HG03095 (cell line): ENCODE data around the gene PIGM.

ENCODE experiments used
- ATAC-seq: cut with Tn5 transposase; IDR thresholded peaks from one replicate; pipeline ENCODE4 v1.9.1; 2021; ENCODE audit warnings: moderate library complexity; ENCODE audit not compliant: unreplicated experiment

PIGM gene

GRCh38 chr1:160022330-160023310 is 9.2 kb downstream of the PIGM start:
- no peak for ATAC-seq

DNA sequence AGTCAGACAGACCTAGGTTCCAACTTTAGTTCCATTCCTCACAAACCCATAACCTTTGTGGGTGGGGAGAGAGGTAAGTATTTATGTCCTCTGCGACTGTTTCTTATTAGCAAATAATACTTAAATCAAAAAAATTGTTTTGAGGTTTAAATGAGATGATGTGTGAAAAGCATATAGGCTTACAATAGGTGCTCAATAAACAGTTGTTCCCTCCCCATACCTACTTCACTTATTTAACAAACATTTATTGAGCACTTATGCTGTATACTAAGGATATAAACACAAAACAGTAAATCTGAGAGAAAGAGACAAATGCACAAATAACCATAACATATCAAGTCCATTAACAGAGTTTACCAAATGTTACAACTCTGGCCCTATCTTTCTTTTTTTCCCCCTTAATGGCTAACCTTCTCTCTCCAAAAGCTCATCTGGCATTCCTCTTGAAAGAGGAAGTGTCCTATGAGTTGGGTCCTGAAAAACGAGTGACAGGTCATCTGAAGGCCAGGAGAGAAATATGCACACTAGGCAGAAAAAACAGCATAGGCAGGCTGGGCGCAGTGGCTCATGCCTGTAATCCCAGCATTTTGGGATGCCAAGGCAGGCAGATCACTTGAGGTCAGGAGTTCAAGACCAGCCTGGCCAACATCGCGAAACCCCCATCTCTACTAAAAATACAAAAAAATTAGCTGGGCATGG is 10.3 kb downstream of the PIGM start:
- ATAC-seq: no peak

DNA sequence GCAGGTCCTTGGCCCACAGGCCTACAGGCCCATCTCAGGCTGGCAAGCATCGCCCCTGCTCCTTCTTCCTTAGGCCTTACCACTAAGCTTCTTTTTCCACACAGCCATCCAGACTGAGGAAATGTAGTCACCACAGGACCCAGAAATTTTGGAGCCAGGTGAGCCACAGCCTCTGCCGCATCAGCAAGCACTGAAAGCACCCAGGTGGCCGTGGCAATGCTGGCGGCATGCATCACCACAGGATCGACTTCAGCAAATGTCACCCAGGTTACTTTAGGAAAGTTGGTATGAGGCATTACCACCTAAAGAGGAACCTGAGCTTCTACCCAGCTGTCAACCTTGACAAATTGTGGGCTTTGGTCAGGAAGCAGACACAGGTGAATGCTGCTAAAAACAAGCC is 11.6 kb downstream of the PIGM start:
- no peak for ATAC-seq

GRCh38 chr1:160018900-160019299 is 12.9 kb downstream of the PIGM start:
- no peak for ATAC-seq

- ATAC-seq: no peak
These were observed 13.4 kb downstream of the PIGM start for GRCh38 chr1:160018347-160018746.

DNA sequence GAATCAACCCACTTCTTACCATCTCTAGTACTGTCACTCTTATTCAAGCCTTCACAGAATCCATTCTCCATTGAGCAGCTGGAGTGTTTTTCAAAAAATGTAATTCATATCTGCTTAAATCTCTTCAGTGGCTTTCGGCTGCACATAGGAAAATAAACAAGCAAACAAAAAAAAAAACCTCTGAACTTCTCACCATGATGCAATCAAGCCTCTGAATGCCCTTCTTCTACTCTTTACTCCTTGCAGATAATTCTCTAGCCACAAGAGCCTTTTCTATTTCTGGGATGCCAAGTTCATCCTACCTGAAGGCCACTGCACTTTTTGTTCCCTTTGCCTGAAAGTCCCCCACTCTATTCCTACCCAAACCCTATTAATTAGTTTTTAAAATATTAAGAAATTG is 14.2 kb downstream of the PIGM start:
- ATAC-seq: no peak

- no peak for ATAC-seq
These were observed 20.0 kb downstream of the PIGM start for GRCh38 chr1:160011781-160012180.

GRCh38 chr1:160009801-160010200 is 22.0 kb downstream of the PIGM start:
- ATAC-seq: no peak

- no peak for ATAC-seq
These were observed 22.7 kb downstream of the PIGM start for GRCh38 chr1:160009081-160009480.

- no peak for ATAC-seq
These were observed 24.1 kb downstream of the PIGM start for GRCh38 chr1:160007577-160008200.

DNA sequence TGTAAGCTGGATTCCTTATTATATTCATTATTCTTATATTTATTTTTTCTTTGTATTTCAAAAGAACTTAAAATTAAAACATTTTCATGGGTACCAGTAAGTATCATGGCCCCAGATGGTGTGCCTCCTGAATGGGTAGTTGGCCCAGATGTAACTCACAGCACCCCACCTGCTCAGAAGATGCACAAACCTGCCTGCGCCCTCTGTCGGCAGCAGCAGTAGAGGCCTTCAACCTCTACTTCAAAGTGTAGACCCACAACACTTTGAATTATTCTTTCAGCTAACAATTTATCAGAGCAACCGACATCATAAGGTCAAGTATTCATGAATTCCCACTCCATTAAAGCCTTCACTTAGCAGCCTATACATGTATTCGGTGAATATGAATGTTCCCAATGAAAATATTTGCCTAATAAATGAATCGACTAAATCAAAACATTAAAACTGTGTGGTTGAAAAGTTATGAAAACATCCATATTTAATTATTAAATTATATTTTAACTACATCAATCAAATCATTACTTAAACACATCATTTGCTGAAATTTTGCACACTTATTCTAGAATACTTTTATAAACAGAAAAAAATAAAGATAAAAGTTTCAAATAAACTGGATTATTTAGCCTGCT is 25.4 kb downstream of the PIGM start:
- peak; percentile 81 for ATAC-seq

DNA sequence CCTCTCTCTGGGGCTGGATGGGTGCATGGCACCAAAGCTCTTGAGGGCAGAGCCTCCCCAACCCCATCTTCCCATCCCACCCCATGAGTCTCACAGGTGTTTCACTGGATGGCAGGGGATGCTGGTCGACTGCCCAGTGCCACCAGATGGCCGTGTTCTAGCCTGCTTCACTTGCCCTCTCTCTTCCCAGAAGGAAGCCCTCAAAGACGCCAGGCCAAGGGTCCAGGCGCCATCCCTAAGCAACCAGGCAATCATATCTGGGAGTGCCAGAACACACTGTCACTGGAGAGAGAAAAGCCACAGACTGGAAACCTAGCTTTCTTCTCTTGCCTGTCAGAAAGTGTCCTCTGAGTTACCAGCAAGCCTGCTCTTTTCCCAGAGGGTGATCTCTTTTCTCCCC is 26.7 kb downstream of the PIGM start:
- no peak for ATAC-seq

DNA sequence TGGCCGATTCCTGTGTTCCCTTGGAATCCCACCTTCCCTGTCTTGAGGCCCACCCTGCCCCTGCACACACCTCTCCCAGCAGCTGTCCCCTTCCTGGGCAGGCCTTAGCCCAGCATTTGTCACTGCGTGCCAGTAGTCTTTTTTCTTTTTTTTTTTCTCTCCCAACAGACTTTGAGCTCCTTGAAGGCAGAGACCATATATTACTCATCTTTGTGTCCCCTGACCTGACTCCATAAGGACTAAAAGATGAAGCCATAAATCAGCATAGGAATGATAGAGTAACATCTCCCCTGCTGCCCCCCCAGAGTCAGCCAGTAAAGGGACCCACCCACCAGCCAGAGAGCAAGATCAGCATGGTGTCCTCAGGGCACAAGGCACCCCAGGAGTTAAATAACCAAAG is 27.4 kb downstream of the PIGM start:
- no peak for ATAC-seq

DNA sequence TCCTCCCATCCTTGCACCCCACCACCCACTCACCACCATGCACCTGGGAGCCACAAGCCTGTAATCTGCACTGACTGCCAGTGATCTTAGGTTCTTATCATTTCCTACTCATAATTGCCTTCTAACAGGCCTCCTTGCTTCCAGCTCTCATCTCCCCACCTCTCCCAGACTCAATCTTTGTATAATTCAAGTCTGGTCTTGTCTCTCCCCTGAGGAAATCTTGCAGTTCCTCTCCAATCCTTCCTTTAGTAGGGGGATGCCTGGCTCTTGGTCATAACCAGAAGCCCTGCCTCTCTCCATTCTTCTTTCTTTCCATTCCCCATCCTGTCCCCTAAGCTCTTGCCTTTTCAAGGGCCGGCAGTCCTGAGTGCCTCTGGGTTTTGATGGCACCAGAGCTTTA is 27.8 kb downstream of the PIGM start:
- no peak for ATAC-seq

DNA sequence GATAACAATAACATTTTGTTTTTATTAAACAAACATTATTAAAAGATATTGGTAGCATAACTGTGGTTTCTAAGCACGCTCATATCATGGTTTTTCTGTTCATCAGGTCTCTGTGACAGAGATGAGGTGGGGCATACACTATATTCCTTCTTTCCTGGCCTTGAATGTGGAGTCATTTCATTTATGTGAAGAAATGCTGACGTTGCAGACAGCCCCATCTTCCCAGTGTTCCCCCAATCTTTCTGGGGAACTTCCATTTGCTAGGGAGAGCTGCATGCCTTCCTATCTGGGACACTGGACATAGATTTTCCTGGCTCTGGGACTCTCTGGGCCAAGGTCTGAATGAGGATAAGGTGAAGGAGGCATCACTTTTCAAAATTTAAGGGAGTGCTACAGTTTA is 30.4 kb downstream of the PIGM start:
- no peak for ATAC-seq

DNA sequence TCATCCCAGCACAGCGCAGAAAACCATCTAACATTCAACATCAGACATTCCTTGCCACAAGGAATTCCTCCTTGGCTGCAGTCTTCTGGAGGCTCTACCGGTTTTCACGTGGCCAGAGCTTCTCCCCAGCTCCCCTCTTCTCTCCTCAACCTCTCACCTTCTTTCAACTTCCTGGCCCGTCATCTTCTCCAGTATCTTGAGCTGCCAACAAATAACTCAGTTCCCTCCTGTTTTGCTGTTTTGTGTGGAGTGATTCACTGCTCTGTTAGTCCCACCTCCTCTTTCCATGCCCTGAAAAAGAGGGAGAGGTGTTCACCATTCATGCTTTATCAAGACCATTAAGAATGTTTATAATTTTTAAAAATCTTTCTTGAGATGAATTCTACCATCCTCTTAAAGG is 32.6 kb downstream of the PIGM start:
- ATAC-seq: no peak

- no peak for ATAC-seq
These were observed 35.1 kb downstream of the PIGM start for GRCh38 chr1:159996653-159997052.

GRCh38 chr1:159994896-159995295 is 36.9 kb downstream of the PIGM start:
- ATAC-seq: no peak

DNA sequence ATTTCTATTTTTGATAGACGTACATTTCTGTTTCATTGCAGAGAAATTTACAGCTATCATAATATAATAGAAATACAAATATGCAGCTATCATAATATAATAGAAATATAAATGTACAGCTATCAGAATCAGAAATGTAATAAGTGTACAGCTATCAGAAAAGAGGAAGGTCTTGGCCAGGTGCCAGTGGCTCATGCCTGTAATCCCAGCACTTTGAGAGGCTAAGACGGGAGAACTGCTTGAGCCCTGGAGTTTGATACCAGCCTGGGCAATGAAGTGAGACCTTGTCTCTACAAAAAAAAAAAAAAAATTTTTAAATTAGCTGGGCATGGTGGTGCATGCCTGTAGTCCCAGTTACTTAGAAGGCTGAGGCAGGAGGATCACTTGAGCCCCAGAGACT is 37.9 kb downstream of the PIGM start:
- ATAC-seq: no peak

GRCh38 chr1:159992161-159992560 is 39.6 kb downstream of the PIGM start:
- no peak for ATAC-seq

DNA sequence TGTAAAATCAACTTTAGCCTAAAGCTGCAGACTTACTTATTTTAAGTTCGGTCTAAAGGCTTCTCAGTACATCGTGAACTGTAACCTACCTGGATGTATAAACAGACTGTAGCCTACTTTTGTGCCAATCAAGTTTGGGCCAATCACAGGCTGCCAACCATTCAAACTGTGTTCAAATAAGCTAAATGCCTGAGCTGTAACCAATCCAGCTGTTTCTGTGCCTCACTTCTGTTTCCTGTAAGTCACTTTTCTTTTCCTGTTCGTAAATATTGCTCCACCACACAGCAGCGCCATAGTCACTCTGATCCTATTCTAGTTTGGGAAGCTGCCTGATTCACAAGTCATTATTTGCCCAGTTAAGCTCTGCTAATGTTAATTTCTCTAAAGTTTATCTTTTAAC is 40.3 kb downstream of the PIGM start:
- no peak for ATAC-seq
